Lower lobe of right lung (tissue), 2 donors: ENCODE data around the gene TMC5. TPM values are rescaled to one million over a fixed set of nuclear protein-coding genes. Genes with fewer than 3 reads are reported as not detected.
A peak's percentile ranks its signal among the peaks of the same experiment; 100 is the strongest.
"Not testable (repeated sequence)": the region's sequence is repeated elsewhere in the genome, so short reads cannot be mapped to it uniquely, and the experiment has no call there.

Experiments
- ATAC-seq, 2 donors: fragments of 200-7000 bp; cut with Tn5 transposase; one replicate each; pipeline ENCODE4 v1.9.1; 2020 to 2022; ENCODE audit warnings: mild to moderate bottlenecking in 2 of 2, moderate library complexity in 2 of 2
- DNase-seq: peaks from one replicate; pipeline ENCODE4 v3.0.0-alpha.2; 2020
- H3K27ac ChIP-seq: fragments of 200-600 bp; one replicate; pipeline ENCODE4 v1.8.0; 2022
- H3K27me3 ChIP-seq: fragments of 200-600 bp; one replicate; pipeline ENCODE4 v1.8.0; 2022; ENCODE audit warnings: low read depth
- H3K36me3 ChIP-seq: fragments of 200-600 bp; one replicate; pipeline ENCODE4 v1.8.0; 2022; ENCODE audit warnings: mild to moderate bottlenecking
- H3K4me1 ChIP-seq: fragments of 200-600 bp; one replicate; pipeline ENCODE4 v1.8.0; 2022
- H3K4me3 ChIP-seq: fragments of 200-600 bp; one replicate; pipeline ENCODE4 v1.8.0; 2022; ENCODE audit warnings: mild to moderate bottlenecking
- H3K9me3 ChIP-seq: fragments of 200-600 bp; one replicate; pipeline ENCODE4 v1.8.0; 2022
- intact Hi-C: fragments of 100-400 bp; cut with DNase I; formaldehyde crosslinking; loops from one replicate; pipeline ENCODE4 v1.11.0; 2022
- long read RNA-seq: library from polyadenylated mRNA; unstranded; transcript quantifications from one replicate; pipeline ENCODE4 v2.0.0, GENCODE V29; 2021
- total RNA-seq: library from RNA; stranded (reverse); fragmentation: NEBNext Ultra II Directional; extraction: Animal tissue kit (Norgen Biotek cat#: 25700); gene quantifications from one replicate; pipeline ENCODE4 v1.2.1, GENCODE V29; 2021
- TF ChIP-seq, protein P1 (sequence below): fragments of 200-600 bp; IDR thresholded peaks from one replicate; pipeline ENCODE4 v1.8.0; 2022; ENCODE audit warnings: antibody characterized with exemption, mild to moderate bottlenecking
- donor health status: DM: no; HTN: yes; CAD: no; lungs with severe emphysema.

The TMC5 gene
- 62.1 TPM for total RNA-seq
- long read RNA-seq, full-length matches to known transcripts: 9 of 85 reads
- long read RNA-seq, partial matches to known transcripts: 47 of 85 reads
- long read RNA-seq, other reads (novel, unspliced or antisense): 29 of 85 reads

DNA sequence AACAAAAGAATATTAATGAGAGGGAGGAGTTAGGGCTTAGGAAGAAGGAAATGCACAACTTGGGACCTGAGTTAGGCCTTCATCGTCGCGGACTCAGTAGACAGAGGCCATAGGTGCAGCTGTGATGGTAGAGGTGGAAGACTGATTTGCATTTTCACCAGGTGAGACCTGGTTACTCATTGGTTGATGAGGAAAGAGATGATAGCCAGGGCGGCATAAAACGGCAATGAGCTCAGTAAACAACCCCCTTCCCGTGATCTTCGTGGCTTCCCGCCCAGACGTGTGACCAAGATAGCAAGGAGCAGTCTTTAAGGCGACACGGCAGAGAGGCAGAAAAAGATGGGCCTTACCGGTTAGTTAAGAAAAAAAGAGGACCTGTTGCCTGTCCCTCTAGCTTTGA, at the start of gene TMC5:
TMC5 (plus strand) TSS at position 244 of the 400 bp plus-strand sequence. CDS start 22,156 bp downstream, outside the sequence.
- H3K27ac ChIP-seq: peak within 1 kb of the TSS; percentile 36
- H3K9me3 ChIP-seq: no peaks in the 10 kb centered on the region
- no peaks in the 10 kb centered on the region for H3K36me3 ChIP-seq
- peaks cover 2% of the 10 kb centered on the region for H3K27me3 ChIP-seq
- H3K4me3 ChIP-seq: peak within 1 kb of the TSS; percentile 23
- intact Hi-C loops: no loop called here
- DNase-seq (no peak), ATAC-seq (peak; percentile 52 to 68)
- TF ChIP-seq, protein P1, sequence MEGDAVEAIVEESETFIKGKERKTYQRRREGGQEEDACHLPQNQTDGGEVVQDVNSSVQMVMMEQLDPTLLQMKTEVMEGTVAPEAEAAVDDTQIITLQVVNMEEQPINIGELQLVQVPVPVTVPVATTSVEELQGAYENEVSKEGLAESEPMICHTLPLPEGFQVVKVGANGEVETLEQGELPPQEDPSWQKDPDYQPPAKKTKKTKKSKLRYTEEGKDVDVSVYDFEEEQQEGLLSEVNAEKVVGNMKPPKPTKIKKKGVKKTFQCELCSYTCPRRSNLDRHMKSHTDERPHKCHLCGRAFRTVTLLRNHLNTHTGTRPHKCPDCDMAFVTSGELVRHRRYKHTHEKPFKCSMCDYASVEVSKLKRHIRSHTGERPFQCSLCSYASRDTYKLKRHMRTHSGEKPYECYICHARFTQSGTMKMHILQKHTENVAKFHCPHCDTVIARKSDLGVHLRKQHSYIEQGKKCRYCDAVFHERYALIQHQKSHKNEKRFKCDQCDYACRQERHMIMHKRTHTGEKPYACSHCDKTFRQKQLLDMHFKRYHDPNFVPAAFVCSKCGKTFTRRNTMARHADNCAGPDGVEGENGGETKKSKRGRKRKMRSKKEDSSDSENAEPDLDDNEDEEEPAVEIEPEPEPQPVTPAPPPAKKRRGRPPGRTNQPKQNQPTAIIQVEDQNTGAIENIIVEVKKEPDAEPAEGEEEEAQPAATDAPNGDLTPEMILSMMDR: no peak
- peaks cover 9% of the 10 kb centered on the region for H3K4me1 ChIP-seq

GRCh38 chr16:19372541-19372940, 45.1 kb upstream of the TMC5 start:
- not testable (repeated sequence) for H3K36me3 ChIP-seq, H3K27ac ChIP-seq, H3K4me1 ChIP-seq, ATAC-seq, H3K9me3 ChIP-seq, DNase-seq, H3K4me3 ChIP-seq, H3K27me3 ChIP-seq
- intact Hi-C loops: loop anchor here (10.0 kb wide), 1 partner anchor 288 kb away; no protein-coding TSS in a partner anchor

- intact Hi-C loops: loop anchor here (10.0 kb wide), 1 partner anchor 290 kb away; no protein-coding TSS in a partner anchor
- DNase-seq (no peak), ATAC-seq (no peak)
Observed at GRCh38 chr16:19374402-19374801, 43.3 kb upstream of the TMC5 start.

DNA sequence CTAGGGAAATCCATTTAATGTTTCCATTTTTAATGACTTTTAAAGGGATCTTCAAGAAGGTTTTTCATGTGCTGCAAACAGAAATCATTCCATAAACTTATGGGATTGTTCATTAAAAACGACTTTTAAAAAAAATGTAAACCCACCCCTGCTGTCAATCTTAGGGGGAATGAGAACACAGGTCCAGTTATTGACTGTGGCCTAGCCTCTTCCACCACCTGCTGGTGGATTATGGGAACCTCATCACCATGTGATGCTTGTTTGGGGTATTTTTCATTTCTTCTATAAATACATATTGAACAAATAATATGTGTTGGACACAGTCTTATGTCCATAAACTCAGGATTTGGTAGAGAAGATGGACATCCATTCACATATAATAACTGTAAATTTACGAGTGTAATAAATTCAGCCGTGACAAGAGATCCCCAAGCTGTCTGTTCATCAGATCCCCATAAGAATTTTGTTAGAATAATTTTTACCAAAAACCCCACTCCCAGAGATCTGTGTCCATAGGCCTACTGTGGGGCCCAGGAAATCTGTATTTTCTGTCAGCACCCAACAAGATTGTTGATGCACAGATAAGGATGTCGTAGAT, 42.0 kb upstream of the TMC5 start:
- Histone ChIP-seq H3K9me3 (no peaks in the 10 kb centered on the region), H3K4me3 (no peak overlapping the region), H3K36me3 (no peaks in the 10 kb centered on the region), H3K4me1 (peaks cover 14% of the 10 kb centered on the region), H3K27me3 (no peaks in the 10 kb centered on the region), H3K27ac (no peak overlapping the region)
- intact Hi-C loops: loop anchor here (10.0 kb wide), 1 partner anchor 291 kb away; no protein-coding TSS in a partner anchor
- ATAC-seq: peak; percentile 64 to 73
- DNase-seq: no peak
- TF ChIP-seq, protein P1: peak; percentile 81

More at GRCh38 chr16:19374402-19374801, 43.3 kb upstream of the TMC5 start:
- no peaks in the 10 kb centered on the region for H3K36me3 ChIP-seq
- peaks cover 1% of the 10 kb centered on the region for H3K4me1 ChIP-seq
- H3K27ac ChIP-seq: no peak overlapping the region
- no peak overlapping the region for H3K4me3 ChIP-seq
- TF ChIP-seq, protein P1: no peak
- H3K27me3 ChIP-seq: no peaks in the 10 kb centered on the region
- H3K9me3 ChIP-seq: no peaks in the 10 kb centered on the region

- DNase-seq (no peak), ATAC-seq (no peak)
- intact Hi-C loops: loop anchor here (10.0 kb wide), 1 partner anchor 293 kb away; no protein-coding TSS in a partner anchor
- H3K36me3 ChIP-seq: no peaks in the 10 kb centered on the region
- no peak overlapping the region for H3K27ac ChIP-seq
- peaks cover 21% of the 10 kb centered on the region for H3K4me1 ChIP-seq
- H3K4me3 ChIP-seq: no peak overlapping the region
- TF ChIP-seq, protein P1: no peak
- no peaks in the 10 kb centered on the region for H3K27me3 ChIP-seq
- no peaks in the 10 kb centered on the region for H3K9me3 ChIP-seq
Observed at GRCh38 chr16:19377864-19378263, 39.8 kb upstream of the TMC5 start.

- intact Hi-C loops: loop anchor here (10.0 kb wide), 1 partner anchor 294 kb away; no protein-coding TSS in a partner anchor
- Histone ChIP-seq H3K27me3 (no peaks in the 10 kb centered on the region), H3K27ac (no peak overlapping the region), H3K9me3 (no peaks in the 10 kb centered on the region), H3K4me3 (no peak overlapping the region), H3K36me3 (no peaks in the 10 kb centered on the region), H3K4me1 (peaks cover 21% of the 10 kb centered on the region)
- TF ChIP-seq, protein P1: no peak
- no peak for DNase-seq
- no peak for ATAC-seq
Observed at GRCh38 chr16:19378511-19378910, 39.2 kb upstream of the TMC5 start.
